Measurements from ENCODE around the gene NLE1. TPM values are rescaled to one million over a fixed set of nuclear protein-coding genes. Genes with fewer than 3 reads are reported as not detected.
"Not testable (repeated sequence)": the region's sequence is repeated elsewhere in the genome, so short reads cannot be mapped to it uniquely, and the experiment has no call there.

Gene NLE1
- total RNA-seq, 1 donor from 2014 or later: 12.4 TPM

DNA sequence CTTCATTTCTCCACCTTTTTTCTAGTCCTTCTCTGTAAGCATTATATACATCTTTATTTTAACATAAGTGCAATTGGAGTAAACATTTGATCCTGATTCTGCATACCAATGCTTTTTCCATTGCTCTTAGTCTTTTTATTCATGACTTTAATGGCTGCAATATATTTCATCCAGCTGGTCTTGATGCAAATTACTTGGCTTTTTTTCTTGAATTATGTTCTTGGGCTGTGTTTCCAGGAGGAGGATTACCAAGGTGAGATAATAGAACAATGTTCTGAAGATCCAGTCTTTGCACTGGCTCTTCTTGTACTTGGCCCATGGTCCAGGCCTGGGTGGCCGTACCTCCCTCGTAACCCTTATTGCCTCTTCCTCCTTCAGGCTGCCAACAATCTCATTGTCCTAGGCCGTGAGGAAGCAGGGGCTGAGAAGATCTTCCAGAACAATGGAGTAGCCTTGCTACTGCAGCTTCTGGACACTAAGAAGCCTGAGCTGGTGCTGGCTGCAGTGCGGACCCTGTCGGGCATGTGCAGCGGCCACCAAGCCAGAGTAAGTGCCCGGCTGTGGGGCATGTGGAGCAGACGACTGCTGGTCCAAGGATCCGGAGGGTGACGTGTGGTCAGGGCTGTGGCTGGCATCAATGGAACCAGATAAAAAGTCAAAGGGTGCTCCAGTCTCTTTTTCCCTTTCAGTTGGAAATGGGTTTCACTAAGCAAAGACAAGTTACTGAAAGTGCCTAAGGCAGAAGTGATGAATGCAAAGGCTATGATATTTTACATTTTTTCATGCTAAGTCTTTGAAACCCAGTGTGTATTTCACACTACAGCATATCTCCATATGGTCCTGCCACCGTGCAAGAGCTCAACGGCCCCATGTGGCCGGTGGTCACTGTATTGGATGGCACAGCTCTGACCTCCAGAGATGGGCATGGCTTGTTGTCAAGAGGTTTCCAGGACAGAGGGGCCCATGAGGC is 12.4 kb upstream of the NLE1 start:
- no peaks in the 10 kb centered on the region for H3F3A ChIP-seq (ENCODE audit: low read depth)
- Mint-ChIP-seq H3K36me3 (no peaks in the 10 kb centered on the region), H3K9me3 (no peaks in the 10 kb centered on the region), H3K27me3 (ENCODE audit: insufficient read depth, low read depth) (peaks cover 4% of the 10 kb centered on the region), H3K4me1 (no peaks in the 10 kb centered on the region), H3K27ac (no peak overlapping the region), H3K4me3 (no peak overlapping the region)
- H2AFZ ChIP-seq (replicated peaks): no peak overlapping the region
- no peak overlapping the region for H3K4me3 ChIP-seq
- no peaks in the 10 kb centered on the region for H3K36me3 ChIP-seq
- TF ChIP-seq EZH2phosphoT487 (IDR thresholded peaks at IDR 0.05) (no peak), EZH2 (IDR thresholded peaks at IDR 0.05) (no peak)
- TF ChIP-seq, protein P1, sequence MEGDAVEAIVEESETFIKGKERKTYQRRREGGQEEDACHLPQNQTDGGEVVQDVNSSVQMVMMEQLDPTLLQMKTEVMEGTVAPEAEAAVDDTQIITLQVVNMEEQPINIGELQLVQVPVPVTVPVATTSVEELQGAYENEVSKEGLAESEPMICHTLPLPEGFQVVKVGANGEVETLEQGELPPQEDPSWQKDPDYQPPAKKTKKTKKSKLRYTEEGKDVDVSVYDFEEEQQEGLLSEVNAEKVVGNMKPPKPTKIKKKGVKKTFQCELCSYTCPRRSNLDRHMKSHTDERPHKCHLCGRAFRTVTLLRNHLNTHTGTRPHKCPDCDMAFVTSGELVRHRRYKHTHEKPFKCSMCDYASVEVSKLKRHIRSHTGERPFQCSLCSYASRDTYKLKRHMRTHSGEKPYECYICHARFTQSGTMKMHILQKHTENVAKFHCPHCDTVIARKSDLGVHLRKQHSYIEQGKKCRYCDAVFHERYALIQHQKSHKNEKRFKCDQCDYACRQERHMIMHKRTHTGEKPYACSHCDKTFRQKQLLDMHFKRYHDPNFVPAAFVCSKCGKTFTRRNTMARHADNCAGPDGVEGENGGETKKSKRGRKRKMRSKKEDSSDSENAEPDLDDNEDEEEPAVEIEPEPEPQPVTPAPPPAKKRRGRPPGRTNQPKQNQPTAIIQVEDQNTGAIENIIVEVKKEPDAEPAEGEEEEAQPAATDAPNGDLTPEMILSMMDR (IDR thresholded peaks at IDR 0.05): no peak
- no peaks in the 10 kb centered on the region for H3K4me1 ChIP-seq
- H3K27me3 ChIP-seq: no peaks in the 10 kb centered on the region
- H3K79me2 ChIP-seq (ENCODE audit: low read depth): no peaks in the 10 kb centered on the region
- H3K27ac ChIP-seq: no peak overlapping the region
- no peak overlapping the region for H3K4me2 ChIP-seq
- no peak for DNase-seq (ENCODE audit: low spot score)
- no peaks in the 10 kb centered on the region for H3K9me3 ChIP-seq (ENCODE audit: low read depth)
- no peaks in the 10 kb centered on the region for H4K20me1 ChIP-seq (ENCODE audit: low read depth)
- no peak overlapping the region for H3K9ac ChIP-seq

DNA sequence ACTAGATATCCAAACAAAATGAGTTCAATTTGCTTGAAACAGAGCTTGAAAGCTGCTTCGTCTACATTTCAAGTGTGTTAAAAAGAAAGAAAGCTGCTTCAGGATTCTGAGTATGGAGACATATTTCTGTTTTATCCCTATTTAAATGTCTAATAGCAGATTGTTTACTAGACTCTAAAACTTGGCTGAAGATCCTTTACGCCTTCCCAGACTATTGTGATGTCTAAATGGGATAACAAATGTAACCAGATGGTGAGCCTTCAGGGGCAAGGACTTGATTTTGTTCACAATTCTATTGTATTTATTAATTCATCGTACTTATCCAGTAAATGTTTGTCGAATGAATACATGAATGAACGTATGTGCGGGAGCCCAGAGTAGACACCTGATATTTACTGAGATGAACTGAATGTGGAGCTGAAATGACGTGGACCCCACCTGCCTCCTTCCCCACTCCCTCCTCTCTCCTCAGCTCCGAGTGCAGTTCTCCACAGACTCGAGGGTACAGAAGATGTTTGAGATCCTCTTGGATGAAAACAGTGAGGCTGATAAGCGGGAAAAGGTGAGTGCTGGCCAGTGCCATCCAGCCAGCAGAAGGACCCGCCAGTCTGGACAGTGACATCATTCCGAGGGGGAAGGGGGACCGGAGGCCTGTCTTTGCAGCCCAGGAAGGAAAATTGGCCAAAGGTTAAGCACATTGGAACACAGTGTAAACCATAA is 10.5 kb upstream of the NLE1 start:
- H3K4me3 Mint-ChIP-seq: no peak overlapping the region
- no peaks in the 10 kb centered on the region for H3K4me1 ChIP-seq
- no peaks in the 10 kb centered on the region for H3K79me2 ChIP-seq (ENCODE audit: low read depth)
- no peaks in the 10 kb centered on the region for H3K9me3 Mint-ChIP-seq
- TF ChIP-seq EZH2phosphoT487 (IDR thresholded peaks at IDR 0.05) (no peak), EZH2 (IDR thresholded peaks at IDR 0.05) (no peak)
- TF ChIP-seq, protein P1 (IDR thresholded peaks at IDR 0.05): no peak
- no peaks in the 10 kb centered on the region for H3K36me3 ChIP-seq
- H3F3A ChIP-seq (ENCODE audit: low read depth): no peaks in the 10 kb centered on the region
- H3K27me3 ChIP-seq: no peaks in the 10 kb centered on the region
- H3K9ac ChIP-seq: no peak overlapping the region
- no peak for DNase-seq (ENCODE audit: low spot score)
- H3K4me3 ChIP-seq: no peak overlapping the region
- H3K4me2 ChIP-seq: no peak overlapping the region
- no peak overlapping the region for H2AFZ ChIP-seq (replicated peaks)
- H3K27ac ChIP-seq: no peak overlapping the region
- H3K4me1 Mint-ChIP-seq: no peaks in the 10 kb centered on the region
- no peaks in the 10 kb centered on the region for H3K36me3 Mint-ChIP-seq
- H3K27me3 Mint-ChIP-seq (ENCODE audit: insufficient read depth, low read depth): peaks cover 4% of the 10 kb centered on the region
- no peaks in the 10 kb centered on the region for H3K9me3 ChIP-seq (ENCODE audit: low read depth)
- H3K27ac Mint-ChIP-seq: no peak overlapping the region
- no peaks in the 10 kb centered on the region for H4K20me1 ChIP-seq (ENCODE audit: low read depth)

DNA sequence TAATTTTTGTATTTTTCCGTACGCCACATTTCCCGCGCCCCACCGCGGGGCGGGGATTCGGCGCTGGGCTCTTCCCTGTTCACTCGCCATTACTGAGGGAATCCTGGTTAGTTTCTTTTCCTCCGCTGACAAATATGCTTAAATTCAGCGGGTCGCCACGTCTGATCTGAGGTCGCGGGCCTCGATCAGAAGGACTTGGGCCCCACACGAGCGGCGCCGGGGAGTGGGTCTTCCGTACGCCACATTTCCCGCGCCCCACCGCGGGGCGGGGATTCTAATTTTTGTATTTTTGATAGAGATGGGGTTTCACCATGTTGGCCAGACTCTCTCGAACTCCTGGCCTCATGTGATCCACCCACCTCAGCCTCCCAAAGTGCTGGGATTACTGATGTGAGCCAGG is 9.0 kb upstream of the NLE1 start:
- not testable (repeated sequence) for H3K4me1 ChIP-seq; H3K27ac Mint-ChIP-seq; H3K27me3 ChIP-seq; H3K9me3 Mint-ChIP-seq; H3K9me3 ChIP-seq (ENCODE audit: low read depth); H3K27ac ChIP-seq; H3K27me3 Mint-ChIP-seq (ENCODE audit: insufficient read depth, low read depth); H4K20me1 ChIP-seq (ENCODE audit: low read depth); H2AFZ ChIP-seq (replicated peaks); H3K36me3 Mint-ChIP-seq; H3K9ac ChIP-seq; H3F3A ChIP-seq (ENCODE audit: low read depth); H3K79me2 ChIP-seq (ENCODE audit: low read depth); H3K4me2 ChIP-seq; DNase-seq (ENCODE audit: low spot score); H3K4me3 ChIP-seq; H3K4me1 Mint-ChIP-seq; H3K4me3 Mint-ChIP-seq; H3K36me3 ChIP-seq
